ENCODE data around the gene PIGU.
"Not testable (repeated sequence)": the region's sequence is repeated elsewhere in the genome, so short reads cannot be mapped to it uniquely, and the experiment has no call there.

PIGU gene

DNA sequence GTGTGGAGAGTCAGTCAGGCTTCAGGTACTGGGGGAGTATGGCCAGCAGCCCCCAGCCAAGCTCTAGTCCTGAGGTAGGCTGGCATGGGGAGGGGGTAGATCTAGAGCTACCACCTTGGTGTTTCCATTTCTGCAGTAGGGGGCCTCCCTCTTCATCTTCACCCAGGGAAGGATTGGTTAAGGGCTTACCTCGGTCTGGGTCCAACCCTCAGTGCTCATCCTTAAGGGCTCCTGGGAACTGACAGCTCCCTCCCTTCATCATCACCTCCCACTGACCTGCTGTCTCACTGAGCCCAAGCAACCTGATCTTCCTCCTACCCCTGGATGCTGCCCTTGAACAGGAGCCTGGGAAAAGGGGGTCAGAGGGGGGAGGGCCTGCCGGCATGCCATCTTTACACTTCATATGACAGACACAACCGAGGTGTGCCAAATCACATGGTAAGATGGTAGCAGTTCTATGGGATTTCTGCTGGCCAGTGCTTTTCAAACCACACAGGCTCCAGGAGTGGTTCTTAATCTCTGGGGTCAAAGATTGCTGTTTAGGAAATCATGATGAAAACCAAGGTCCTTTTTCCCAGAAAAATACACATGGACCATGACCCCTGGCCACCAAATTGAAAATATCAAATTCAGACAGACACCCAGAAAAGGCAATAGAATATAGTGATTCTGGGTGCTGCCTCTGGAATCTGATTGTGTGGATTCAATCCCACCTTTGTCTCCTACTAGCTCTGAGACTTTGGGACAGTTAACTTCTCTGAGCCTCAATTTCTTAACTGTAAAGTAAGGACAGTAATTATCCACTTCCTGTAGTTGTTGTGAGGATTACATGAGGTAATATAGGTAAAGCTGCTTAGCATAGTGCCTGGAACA lies 30.3 kb upstream of the PIGU start:
- no peak for DNase-seq (ENCODE audit: low read depth in 2 of 2)

DNA sequence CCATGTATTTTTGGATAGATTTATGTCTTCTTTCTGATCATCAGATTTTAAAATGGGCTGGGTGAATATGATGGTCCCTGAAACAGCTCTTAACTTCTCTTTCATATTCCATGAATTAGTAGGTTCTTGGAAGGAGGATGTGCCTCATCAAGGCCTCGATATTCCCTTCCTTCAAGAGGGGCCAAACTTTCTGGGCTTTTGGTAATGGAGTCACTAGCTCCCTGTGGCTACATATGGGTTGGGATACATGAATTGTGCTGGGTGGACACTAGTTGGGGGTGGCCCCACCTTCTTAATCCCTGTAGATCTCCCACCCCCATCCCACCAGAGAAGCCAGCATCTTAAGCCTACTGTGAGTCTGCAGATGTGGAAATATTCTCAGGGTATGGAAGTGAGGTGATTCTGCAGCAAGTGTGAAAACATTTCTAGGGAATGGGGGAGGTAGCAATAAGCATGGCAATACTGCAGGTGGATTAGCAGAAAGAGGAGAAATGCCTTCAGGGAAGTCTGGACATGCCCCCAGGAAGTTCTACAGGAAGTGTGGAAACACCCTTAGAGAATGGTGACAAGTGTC lies 29.5 kb upstream of the PIGU start:
- DNase-seq (ENCODE audit: low read depth in 2 of 2) = no peak

DNA sequence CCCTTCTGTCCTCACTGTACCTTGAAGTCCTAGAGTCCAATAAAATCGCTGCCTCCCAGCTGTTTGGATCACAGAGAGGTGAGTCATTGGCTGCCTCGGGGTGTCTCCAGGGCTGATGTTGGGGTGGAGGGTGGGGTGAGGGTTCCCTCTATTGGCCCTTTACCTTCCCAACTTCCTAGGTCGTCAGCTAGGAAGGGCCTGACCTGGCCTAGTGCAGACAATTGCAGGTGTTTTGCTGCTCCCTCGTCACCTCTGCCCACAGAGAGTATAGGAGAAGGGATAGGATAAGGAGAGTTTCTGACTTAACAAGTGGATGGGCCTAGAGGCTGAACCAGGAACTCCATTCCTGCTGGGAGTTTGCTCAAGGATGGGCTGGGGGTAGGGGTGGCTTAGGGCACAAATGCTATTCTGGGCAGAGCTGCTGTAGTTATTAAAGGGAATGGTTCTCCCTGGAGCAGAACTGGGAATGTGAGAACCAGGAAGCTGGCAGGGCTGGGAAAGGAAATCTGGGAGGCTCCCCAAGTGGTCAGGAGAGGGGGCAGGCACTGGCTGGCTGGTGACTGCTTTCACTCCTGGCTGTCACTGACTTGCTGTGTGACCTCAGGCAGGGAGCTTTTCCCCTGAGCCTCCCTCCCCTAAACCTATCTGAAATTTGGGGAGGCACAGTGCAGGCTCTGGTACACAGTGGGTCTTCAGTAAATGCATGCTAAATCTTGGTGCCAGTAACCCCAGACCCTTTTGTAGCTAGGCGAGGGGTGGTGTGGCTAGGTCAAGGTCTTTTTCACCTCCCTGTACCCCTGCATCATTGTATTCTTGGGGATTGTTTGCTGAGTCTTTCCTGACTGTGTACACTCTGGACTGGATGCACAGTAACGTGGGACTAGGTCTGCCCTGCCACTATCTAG lies 28.8 kb upstream of the PIGU start:
- DNase-seq (ENCODE audit: low read depth in 2 of 2) = no peak

DNA sequence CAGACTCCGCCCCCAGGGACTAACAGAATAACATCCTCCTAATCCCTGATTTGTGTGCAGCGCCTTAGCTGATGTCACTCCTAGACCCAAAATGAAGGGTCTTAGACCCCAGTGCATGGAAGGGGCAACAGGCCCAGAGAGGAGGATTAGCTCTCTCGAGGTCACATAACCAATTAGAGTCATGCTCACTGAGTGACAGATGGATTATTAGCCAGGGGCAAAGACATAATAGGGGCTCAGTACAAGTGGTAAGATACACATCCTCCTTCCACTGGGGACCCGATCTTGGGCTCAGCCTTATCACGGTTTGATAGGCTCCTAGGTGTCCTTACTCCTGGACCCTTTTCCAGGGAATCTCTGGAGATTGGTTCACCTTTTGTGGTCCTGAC lies 28.1 kb upstream of the PIGU start:
- DNase-seq (ENCODE audit: low read depth in 2 of 2) = no peak

DNA sequence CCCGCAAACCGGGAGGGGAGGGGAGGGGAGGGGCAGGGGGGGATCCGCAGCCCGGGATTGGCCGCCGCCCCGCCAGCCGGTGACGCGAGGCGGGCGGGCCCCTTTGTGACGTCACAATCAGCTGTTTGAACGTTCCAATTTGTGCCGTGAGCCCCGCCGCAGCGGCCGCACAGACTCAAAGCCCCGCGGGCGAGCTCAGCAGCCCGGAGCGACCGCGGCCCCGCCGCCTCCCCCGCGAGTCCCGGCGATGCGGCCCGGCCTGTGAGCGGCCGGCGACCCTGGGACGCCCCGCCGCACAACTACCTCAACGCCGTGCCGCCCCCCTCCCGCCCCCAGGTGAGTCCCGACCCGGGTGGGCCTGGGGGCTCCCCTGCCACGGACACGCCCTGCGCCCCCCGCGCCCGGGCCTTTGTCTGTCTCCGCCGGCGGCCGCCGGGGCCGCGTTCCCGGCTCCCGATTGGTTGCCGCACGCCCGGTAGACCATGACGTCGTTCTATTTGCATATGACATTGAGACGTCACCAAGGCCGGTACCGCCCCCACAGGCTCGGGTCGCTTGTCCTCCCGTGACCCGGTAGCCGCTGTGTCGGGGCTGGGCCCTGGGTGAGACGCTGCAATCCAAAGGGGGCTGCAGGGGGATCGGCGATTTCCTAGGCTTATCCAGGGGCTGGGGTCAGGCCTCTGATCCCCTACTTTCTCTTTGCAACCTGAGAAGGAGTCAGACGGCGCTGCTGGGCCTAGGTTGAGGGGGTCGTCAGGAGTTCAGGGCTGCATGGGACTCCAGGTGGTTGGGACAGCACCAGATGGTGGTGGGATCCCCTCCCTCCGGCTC lies 27.5 kb upstream of the PIGU start, which contains the start of gene TP53INP2:
Gene TP53INP2, plus strand, starts transcription at position 168 of the 831 bp plus-strand sequence. CDS start 4,396 bp downstream, outside the sequence.
- DNase-seq (ENCODE audit: low read depth in 2 of 2) = peak; percentile 65 to 68

DNA sequence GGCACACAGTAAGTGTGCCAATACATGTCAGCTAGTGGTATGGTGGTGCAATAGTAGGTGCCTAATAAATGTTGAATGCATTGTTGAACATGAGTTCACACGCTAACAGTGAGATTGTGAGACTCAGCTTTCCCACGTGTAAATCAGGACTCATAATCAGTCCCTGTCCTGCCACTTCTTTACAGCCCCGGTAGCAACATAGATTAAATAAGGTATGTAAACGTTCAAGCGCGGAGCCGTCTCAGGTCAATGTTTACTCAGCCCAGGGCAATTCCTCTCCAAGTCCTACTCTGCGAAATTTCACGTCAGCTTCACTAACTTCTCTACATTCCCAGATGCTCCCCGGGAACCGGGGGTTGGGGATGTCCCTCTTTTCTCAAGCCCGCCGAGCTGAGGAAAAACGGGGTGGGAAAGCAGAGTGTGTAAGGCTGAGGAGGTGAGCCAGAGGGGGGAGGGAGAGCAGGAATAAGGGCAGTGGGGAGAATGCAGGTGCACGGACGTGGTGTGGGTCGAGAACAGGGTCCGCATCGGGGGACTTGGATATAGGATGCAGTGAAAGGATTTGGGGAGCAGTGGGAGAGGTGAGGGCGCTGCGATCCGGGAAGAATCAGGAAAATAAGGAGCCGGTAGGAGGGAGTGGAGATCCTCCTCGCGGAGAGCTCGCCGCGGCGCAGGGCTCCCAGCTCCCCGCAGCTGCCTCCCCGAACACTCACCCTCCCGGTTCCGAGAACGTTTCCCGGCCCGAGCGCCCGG lies 26.7 kb upstream of the PIGU start:
- DNase-seq (ENCODE audit: low read depth in 2 of 2) = peak in 1 of 2 donors; percentile 6

DNA sequence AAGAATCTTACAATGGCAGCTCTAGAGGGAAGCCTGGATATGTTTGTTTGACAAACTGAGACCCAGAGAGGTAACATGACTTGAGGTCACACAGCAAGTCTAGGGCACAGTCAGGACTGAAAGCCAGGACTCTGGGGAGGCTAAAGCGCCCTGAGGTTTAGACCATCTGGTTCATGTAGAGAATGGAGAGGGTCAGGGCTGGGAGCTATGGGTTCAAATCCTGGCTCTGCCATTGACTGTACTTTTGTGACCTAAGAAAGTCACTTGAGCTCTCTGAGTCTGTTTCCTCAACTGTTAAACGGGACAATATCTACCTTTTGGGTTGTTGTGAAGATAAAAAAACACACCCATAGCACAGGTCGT lies 26.1 kb upstream of the PIGU start:
- no peak for DNase-seq (ENCODE audit: low read depth in 2 of 2)

DNA sequence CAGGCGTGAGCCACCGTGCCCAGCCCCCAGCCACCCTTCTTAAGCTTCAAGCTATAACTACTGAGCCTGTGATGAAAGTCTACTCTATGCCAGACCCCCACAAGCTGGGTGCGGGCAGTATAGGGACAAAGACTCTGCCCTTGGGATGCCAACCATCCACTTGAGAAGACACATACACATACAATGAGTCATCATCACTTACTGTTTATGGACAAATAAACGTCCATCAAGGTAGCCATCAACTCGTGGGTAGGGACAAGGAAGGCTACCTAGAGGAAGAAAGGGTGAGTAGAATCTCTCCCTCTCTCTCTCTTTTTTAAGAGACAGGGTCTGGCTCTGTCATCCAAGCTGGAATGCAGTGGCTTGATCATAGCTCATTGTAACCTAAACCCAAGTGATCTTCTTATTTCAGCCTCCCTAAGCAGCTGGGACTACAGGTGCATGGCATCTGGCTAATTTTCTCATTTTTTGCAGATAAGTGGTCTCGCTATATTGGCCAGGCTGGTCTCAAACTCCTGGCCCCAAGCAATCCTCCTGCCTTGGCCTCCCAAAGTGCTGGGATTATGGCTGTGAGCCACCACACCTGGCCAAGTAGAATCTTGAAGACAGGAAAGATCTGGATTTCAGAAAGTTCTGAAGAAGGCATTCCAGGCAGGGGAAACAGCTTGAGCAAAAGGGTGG lies 24.7 kb upstream of the PIGU start:
- no peak for DNase-seq (ENCODE audit: low read depth in 2 of 2)

DNA sequence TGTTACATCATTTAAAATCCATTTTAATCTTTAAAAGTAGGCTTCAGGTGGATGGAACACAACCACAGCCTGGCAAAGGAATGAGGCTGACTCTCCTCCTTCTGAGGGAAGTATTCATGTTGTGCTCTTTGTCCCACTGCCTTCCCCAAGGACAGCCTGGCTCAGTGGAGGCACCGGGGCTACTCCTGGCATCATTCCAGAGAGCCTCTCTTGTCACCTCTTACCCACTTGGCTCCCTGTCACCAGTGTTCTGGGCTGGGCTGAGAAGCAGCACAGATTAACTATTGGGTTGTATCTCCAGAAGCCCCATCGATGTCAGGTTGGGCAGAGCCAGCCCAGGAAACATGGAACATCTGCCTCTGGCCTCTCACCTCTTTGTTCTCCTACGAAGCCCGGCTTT lies 16.5 kb upstream of the PIGU start:
- DNase-seq (ENCODE audit: low read depth in 2 of 2) = no peak

DNA sequence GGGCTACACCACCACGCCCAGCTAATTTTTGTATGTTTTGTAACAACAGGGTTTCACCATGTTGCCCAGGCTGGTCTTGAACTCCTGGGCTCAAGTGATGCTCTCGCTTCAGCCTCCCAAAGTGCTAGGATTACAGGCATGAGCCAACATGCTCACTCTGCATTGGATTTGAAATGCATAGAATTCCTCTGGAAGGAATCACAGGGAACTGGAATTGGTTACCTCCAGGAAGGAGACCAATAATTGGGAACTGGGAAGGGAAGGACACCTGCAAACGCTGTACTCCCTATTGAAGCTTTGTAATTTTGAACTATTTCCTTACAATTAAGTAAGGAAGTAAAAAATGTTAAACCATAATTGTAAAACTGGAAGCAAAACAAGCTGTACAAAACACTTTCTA lies 14.9 kb upstream of the PIGU start:
- no peak for DNase-seq (ENCODE audit: low read depth in 2 of 2)

DNA sequence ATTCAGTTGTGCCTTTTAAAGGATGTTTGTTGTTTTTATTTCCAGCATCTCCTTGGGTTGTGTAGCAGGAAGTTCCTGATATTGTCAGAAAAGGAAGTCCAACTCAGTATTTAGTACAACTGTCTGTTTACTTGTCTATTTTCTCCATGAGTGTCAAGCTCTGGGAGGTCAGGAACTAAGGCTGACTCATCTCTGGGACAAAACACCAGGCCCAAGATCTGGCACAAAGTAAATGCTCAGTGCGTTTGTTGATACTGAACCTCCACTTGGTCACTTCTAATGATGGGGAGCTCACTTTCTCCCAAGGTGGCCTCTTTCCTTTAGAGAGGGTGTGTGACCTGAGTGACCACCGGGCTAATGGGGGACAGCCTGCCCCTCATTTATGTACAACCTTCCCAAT lies 12.6 kb upstream of the PIGU start:
- no peak for DNase-seq (ENCODE audit: low read depth in 2 of 2)

DNA sequence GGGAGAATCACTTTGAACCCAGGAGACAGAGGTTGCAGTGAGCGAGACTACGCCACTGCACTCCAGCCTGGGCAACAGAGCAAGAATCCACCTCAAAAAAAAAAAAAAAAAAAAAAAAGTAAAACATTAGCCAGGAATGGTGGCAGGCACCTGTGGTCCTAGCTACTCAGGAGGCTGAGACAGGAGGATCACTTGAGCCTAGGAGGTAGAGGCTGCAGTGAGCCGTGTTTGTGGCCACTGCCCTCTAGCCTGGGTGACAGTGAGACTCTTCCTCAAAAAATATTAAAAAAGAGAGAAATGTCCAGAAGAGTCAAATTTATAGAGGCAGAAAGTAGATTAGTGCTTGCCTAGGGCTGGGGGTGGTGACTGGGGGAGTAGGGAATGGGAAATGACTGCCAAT lies 6.8 kb upstream of the PIGU start:
- DNase-seq (ENCODE audit: low read depth in 2 of 2) = no peak

DNA sequence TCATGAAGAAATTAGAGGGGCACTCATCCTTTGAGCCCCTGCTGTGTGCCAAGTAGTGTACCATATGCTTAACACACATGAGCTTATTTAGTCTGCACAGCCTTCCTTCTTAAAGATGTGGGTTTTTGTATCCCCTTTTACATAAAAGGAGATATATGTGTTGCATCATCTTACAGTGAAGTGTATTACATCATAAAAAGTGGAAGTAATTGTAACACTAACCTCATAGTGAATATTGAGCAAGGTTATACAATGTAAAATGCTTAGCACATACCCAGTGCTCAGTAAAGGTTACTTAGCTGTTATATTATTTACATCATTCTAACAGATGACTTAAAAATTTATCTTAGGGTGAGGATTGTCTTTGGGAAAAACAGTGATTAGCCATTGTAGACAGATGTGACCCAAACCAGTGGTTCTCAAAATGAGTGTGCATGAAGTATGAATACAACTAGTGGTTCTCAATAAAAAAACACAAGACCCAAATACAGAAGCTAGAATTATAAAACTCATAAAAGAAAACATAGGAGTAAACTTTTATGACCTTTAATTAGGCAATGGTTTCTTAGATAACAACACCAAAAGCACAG lies 3.8 kb upstream of the PIGU start:
- DNase-seq (ENCODE audit: low read depth in 2 of 2) = no peak

DNA sequence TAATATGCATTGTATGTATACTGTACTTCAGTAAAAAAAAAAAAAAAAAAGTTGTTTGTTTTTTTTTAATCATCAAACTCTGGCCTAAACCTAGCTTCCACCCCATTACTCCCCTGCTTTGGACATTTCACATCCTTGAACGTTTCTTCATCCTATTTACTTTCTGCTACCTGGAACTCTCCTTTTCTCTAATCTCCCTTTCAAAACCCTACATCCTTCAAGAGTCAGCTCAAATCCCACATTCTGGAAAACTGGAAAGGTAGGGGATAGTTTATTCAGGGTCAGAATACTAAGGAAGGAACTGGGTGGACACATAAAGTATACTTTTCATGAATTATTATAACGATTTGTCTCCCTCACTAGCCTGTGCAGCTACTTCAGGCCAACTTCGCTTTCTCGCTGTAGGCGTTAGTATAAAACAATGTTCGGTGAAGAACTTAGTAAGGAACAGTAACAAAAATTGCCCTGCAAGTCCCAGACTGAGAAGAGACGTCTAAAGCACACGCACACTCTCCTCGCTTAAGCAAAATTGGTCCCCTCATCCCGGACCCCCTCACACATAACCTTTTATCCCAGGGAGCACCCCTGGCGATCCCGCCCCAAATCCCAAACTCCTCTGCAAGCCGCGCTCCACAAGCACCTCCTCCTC lies 775 bp downstream of the PIGU start:
- no peak for DNase-seq (ENCODE audit: low read depth in 2 of 2)

DNA sequence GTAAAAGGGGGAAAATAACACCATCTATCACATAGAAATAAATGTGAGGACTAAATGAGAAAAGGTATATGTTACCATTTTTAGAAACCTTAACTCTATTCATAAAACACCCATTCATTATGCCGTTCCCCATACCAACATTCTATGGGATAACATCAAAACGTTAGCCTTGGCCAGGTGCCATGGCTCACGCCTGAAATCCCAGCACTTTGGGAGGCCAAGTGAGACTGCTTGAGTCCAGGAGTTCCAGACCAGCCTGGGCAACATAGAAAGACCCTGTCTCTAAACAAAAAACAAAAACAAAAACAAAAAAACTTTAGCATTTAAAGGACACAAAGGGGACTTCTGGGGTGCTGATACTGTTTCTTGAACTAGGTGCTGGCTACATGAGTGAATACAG lies 1.3 kb downstream of the PIGU start:
- DNase-seq (ENCODE audit: low read depth in 2 of 2) = no peak

DNA sequence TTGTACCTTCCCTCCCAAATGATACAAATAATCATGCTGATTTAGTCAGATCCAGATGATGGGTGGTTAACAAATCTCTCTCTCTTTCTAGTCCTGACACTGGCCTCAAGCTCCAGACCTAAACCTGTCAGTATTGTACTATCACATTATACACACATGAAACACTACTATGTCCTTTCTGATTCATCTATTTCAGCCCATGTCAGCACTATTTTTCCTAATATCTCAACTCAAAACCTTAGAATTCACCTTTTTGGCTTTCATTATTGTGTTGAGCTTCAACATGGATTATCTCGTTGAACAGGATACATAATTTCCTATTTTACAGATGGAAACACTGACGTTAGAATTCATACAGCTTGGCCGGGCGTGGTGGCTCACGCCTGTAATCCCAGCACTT lies 3.5 kb downstream of the PIGU start:
- DNase-seq (ENCODE audit: low read depth in 2 of 2) = no peak

DNA sequence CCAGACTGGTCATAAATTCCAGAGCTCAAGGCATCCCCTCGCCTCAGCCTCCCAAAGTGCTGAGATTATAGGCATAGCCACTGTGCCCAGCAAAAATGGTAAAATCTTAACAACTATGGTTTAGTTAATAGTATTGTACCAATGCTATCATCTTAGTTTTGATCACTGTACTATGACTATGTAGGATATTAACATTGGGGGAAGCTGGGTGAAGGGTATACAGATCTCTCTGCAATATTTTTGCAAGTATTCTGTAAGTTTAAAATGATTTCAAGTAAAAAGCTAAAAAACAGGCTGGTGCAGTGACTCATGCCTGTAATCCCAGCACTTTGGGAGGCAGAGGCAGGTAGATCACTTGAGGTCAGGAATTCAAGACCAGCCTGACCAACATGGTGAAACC lies 7.8 kb downstream of the PIGU start:
- no peak for DNase-seq (ENCODE audit: low read depth in 2 of 2)

DNA sequence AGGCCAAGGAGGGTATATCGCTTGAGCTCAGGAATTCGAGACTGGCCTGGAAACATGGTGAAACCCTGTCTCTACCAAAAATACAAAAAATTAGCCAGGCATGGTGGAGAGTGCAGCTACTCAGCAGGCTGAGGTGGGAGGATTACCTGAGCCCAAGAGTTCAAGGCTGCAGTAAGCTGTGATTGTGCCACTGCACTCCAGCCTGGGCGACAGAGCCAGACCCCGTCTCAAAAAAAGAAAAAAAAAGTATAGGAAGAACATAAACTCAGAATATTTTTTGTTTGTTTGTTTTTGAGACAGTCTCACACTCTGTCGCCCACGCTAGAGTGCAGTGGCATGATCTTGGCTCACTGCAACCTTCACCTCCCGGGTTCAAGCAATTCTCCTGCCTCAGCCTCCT lies 12.1 kb downstream of the PIGU start:
- DNase-seq (ENCODE audit: low read depth in 2 of 2) = not testable (repeated sequence)

DNA sequence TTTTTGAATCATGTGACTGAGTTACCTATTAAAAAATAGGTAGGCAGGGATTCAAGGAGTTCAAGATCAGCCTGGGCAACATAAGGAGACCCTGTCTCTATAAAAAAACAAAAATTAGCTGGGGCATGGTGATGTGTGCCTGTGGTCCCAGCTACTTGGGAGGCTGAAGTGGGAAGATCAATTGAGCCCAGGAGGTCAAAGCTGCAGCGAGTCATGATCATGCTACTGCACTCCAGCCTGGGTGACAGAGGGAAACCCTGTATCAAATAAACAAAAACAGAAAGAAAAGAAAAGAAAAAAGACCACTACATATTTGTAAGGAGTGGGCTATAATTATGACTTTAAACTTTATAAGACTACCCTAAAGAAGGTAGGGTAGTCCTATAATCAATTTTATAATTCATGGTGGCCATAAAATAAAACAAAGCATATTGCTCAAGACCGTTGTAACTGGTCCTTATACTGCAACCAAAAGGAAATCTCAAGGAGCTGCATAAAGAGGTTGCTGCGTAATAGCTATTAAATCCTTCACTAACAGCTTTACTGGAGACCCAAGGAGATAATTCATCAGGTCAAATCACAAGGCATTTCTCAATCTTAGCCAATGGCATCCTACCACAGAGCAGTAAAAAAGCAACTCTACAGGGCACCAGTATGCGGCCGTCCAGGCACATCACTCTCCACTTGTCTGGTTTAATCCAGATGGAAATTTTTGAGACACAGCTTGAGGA lies 13.5 kb downstream of the PIGU start:
- DNase-seq (ENCODE audit: low read depth in 2 of 2) = no peak
